Upper lobe of left lung (tissue), 6 donors: Measurements from ENCODE around the gene GAS5. TPM values are rescaled to one million over a fixed set of nuclear protein-coding genes. Genes with fewer than 3 reads are reported as not detected.
"Not testable (repeated sequence)": the region's sequence is repeated elsewhere in the genome, so short reads cannot be mapped to it uniquely, and the experiment has no call there.

Experiments used
- ATAC-seq, 2 donors: fragments of 200-7000 bp; cut with Tn5 transposase; one replicate each; pipeline ENCODE4 v1.9.1; 2022; ENCODE audit warnings: mild to moderate bottlenecking in 2 of 2, moderate library complexity in 2 of 2; ENCODE audit not compliant: low FRiP score in 2 of 2
- DNase-seq, 2 donors: peaks; one replicate each; pipeline ENCODE4 v3.0.0-alpha.2; 2019 to 2020
- H3K27ac ChIP-seq, 4 donors: fragments of 200-600 bp; sonication (generic); one replicate each; pipeline ENCODE4 v1.5.1; 2016 to 2019
- H3K27me3 ChIP-seq, 4 donors: fragments of 200-600 bp; sonication (generic); one replicate each; pipeline ENCODE4 v1.5.1; 2017 to 2019
- H3K36me3 ChIP-seq, 4 donors: fragments of 200-600 bp; sonication (generic); one replicate each; pipeline ENCODE4 v1.5.1; 2016 to 2019
- H3K4me1 ChIP-seq, 4 donors: fragments of 200-600 bp; sonication (generic); one replicate each; pipeline ENCODE4 v1.5.1; 2018 to 2019
- H3K4me3 ChIP-seq, 4 donors: fragments of 200-600 bp; sonication (generic); one replicate each; pipeline ENCODE4 v1.5.1; 2017 to 2019; ENCODE audit warnings: mild to moderate bottlenecking in 2 of 4, moderate library complexity in 1 of 4
- H3K9me3 ChIP-seq, 4 donors: fragments of 200-600 bp; sonication (generic); one replicate each; pipeline ENCODE4 v1.5.1; 2018 to 2019
- CTCF ChIP-seq, 6 experiments: fragments of 450-650 bp in 4 of 6; fragments of 200-600 bp in 2 of 6; sonication (generic) in 2 of 6; IDR thresholded peaks; one replicate each; pipeline ENCODE4 v1.5.1; 2016 to 2019; ENCODE audit warnings: antibody characterized with exemption in 6 of 6
- EP300 ChIP-seq, 4 donors: sonication (generic); formaldehyde crosslinking; IDR thresholded peaks; one replicate each; pipeline ENCODE4 v1.5.1; 2017; ENCODE audit warnings: antibody characterized with exemption in 4 of 4, control low read depth in 2 of 4
- POLR2A ChIP-seq, 4 donors: fragments of 450-650 bp; IDR thresholded peaks; one replicate each; pipeline ENCODE4 v1.5.1; 2016 to 2017; ENCODE audit warnings: antibody characterized with exemption in 4 of 4, mild to moderate bottlenecking in 2 of 4
- POLR2AphosphoS5 ChIP-seq, 2 donors: sonication (generic); formaldehyde crosslinking; IDR thresholded peaks; one replicate each; pipeline ENCODE4 v1.5.1; 2017; ENCODE audit warnings: antibody characterized with exemption in 2 of 2
- WGBS, 2 donors: methylation state at CpG; one replicate each; pipeline ENCODE4 v1.1.5; 2017 to 2018; 5-methylcytosine and 5-hydroxymethylcytosine counted together
- total RNA-seq, 6 donors: library from RNA; depleted of rRNA in 4 of 6; stranded (reverse); fragments of >200 nt in 4 of 6; gene quantifications; one replicate each; pipeline versions ENCODE4 v1.1.0 to v1.2.1, GENCODE V29; 2016 to 2021
- donor health status: DM: no; HTN: no; CAD: no; lungs with moderate emphysema.
- donor health status: DM: no; HTN: yes; CAD: no; lungs with severe emphysema.

GAS5 gene
- total RNA-seq, 6 donors from 2014 or later: 169 to 367 (median 271) TPM

GRCh38 chr1:173864179-173864867 is 3.5 kb downstream of the GAS5 start:
- H3K27ac ChIP-seq: no peak overlapping the region
- WGBS, 2 donors: 86 to 91% methylated on average over 5 of the region's 5 CpGs
- TF ChIP-seq EP300 (IDR thresholded peaks at IDR 0.05) (no peak), POLR2A (IDR thresholded peaks at IDR 0.05) (no peak), POLR2AphosphoS5 (IDR thresholded peaks at IDR 0.05) (no peak), CTCF (IDR thresholded peaks at IDR 0.05) (no peak)
- DNase-seq (no peak), ATAC-seq (no peak)
- H3K9me3 ChIP-seq: no peaks in the 10 kb centered on the region
- H3K4me3 ChIP-seq: peak overlapping the region in 1 of 4 donors; percentile 16
- H3K36me3 ChIP-seq: peaks cover 15 to 74% (median 29%) of the 10 kb centered on the region in 4 donors
- no peaks in the 10 kb centered on the region for H3K27me3 ChIP-seq
- H3K4me1 ChIP-seq: peaks cover 20 to 33% (median 27%) of the 10 kb centered on the region in 4 donors

GRCh38 chr1:173863224-173864161 is 4.3 kb downstream of the GAS5 start:
- H3K4me3 ChIP-seq: no peak overlapping the region
- ATAC-seq: no peak

GRCh38 chr1:173862769-173863223 is 5.0 kb downstream of the GAS5 start:
- H3K4me1 ChIP-seq: peaks cover 15 to 26% (median 21%) of the 10 kb centered on the region in 4 donors
- no peak for TF ChIP-seq CTCF (IDR thresholded peaks at IDR 0.05)
- TF ChIP-seq POLR2A (IDR thresholded peaks at IDR 0.05): no peak
- no peak for TF ChIP-seq EP300 (IDR thresholded peaks at IDR 0.05)
- TF ChIP-seq POLR2AphosphoS5 (IDR thresholded peaks at IDR 0.05): no peak
- no peak overlapping the region for H3K27ac ChIP-seq
- no peak for DNase-seq
- peaks cover 15 to 89% (median 31%) of the 10 kb centered on the region in 4 donors for H3K36me3 ChIP-seq
- WGBS, 2 donors: 65 to 86% methylated on average over 8 of the region's 8 CpGs
- no peaks in the 10 kb centered on the region for H3K9me3 ChIP-seq
- no peaks in the 10 kb centered on the region for H3K27me3 ChIP-seq
- H3K4me3 ChIP-seq: no peak overlapping the region
- no peak for ATAC-seq

More at GRCh38 chr1:173863224-173864161, 4.3 kb downstream of the GAS5 start:
- TF ChIP-seq EP300 (IDR thresholded peaks at IDR 0.05) (no peak), POLR2AphosphoS5 (IDR thresholded peaks at IDR 0.05) (no peak), CTCF (IDR thresholded peaks at IDR 0.05) (no peak), POLR2A (IDR thresholded peaks at IDR 0.05) (no peak)
- H3K27me3 ChIP-seq: no peaks in the 10 kb centered on the region
- H3K36me3 ChIP-seq: peaks cover 15 to 82% (median 30%) of the 10 kb centered on the region in 4 donors
- H3K27ac ChIP-seq: no peak overlapping the region
- DNase-seq: no peak
- H3K9me3 ChIP-seq: no peaks in the 10 kb centered on the region
- peaks cover 15 to 26% (median 21%) of the 10 kb centered on the region in 4 donors for H3K4me1 ChIP-seq

- 87 to 90% methylated on average over 13 of the region's 13 CpGs for WGBS, 2 donors
- Histone ChIP-seq H3K36me3 (peaks cover 15 to 95% (median 34%) of the 10 kb centered on the region in 4 donors), H3K4me1 (peaks cover 15 to 26% (median 21%) of the 10 kb centered on the region in 4 donors)
- not testable (repeated sequence) for H3K27ac ChIP-seq, H3K4me3 ChIP-seq, DNase-seq, H3K27me3 ChIP-seq, H3K9me3 ChIP-seq, ATAC-seq
Observed at GRCh38 chr1:173862146-173862768, 5.5 kb downstream of the GAS5 start.

- H3K36me3 ChIP-seq: peaks cover 15 to 99% (median 34%) of the 10 kb centered on the region in 4 donors
- no peaks in the 10 kb centered on the region for H3K9me3 ChIP-seq
- ATAC-seq (no peak), DNase-seq (no peak)
- H3K27ac ChIP-seq: no peak overlapping the region
- no peak for TF ChIP-seq CTCF (IDR thresholded peaks at IDR 0.05)
- no peak for TF ChIP-seq POLR2A (IDR thresholded peaks at IDR 0.05)
- no peak for TF ChIP-seq EP300 (IDR thresholded peaks at IDR 0.05)
- no peak for TF ChIP-seq POLR2AphosphoS5 (IDR thresholded peaks at IDR 0.05)
- no peak overlapping the region for H3K4me3 ChIP-seq
- 93 to 97% methylated on average over 7 of the region's 7 CpGs for WGBS, 2 donors
- H3K27me3 ChIP-seq: no peaks in the 10 kb centered on the region
- H3K4me1 ChIP-seq: peaks cover 11 to 20% (median 17%) of the 10 kb centered on the region in 4 donors
Observed at GRCh38 chr1:173861731-173862145, 6.1 kb downstream of the GAS5 start.
